NOMO-1 treated with dmso at 0.1 percent for 144 hours (cell line): ENCODE measurements around the gene PACS1.
"Not testable (repeated sequence)": the region's sequence is repeated elsewhere in the genome, so short reads cannot be mapped to it uniquely, and the experiment has no call there.

Experiments used
- DNase-seq: peaks from one replicate; lab custom pipeline; 2025; ENCODE audit not compliant: unreplicated experiment; lab: John Stamatoyannopoulos, UW

The PACS1 gene

GRCh38 chr11:66242095-66242765 lies 172.2 kb downstream of the PACS1 start:
- DNase-seq, result no peak

GRCh38 chr11:66243782-66244535 lies 173.9 kb downstream of the PACS1 start:
- DNase-seq, result no peak

- no peak for DNase-seq
Observed at GRCh38 chr11:66247295-66247694, 177.2 kb downstream of the PACS1 start.

GRCh38 chr11:66247801-66248200 lies 177.7 kb downstream of the PACS1 start:
- DNase-seq, result no peak

GRCh38 chr11:66248903-66249302 lies 178.8 kb downstream of the PACS1 start:
- no peak for DNase-seq

- DNase-seq, result no peak
Observed at GRCh38 chr11:66251809-66252208, 181.7 kb downstream of the PACS1 start.

- DNase-seq, result not testable (repeated sequence)
Observed at GRCh38 chr11:66253081-66253480, 183.0 kb downstream of the PACS1 start.

- DNase-seq, result no peak
Observed at GRCh38 chr11:66258473-66258893, 188.4 kb downstream of the PACS1 start.

- DNase-seq, result no peak
Observed at GRCh38 chr11:66259225-66259624, 189.2 kb downstream of the PACS1 start.

GRCh38 chr11:66259956-66260355 lies 189.9 kb downstream of the PACS1 start:
- no peak for DNase-seq

GRCh38 chr11:66261578-66261977 lies 191.5 kb downstream of the PACS1 start:
- no peak for DNase-seq

GRCh38 chr11:66262191-66262590 lies 192.1 kb downstream of the PACS1 start:
- no peak for DNase-seq

- DNase-seq, result no peak
Observed at GRCh38 chr11:66262696-66263095, 192.6 kb downstream of the PACS1 start.

- DNase-seq, result no peak
Observed at GRCh38 chr11:66263231-66263630, 193.2 kb downstream of the PACS1 start.

- no peak for DNase-seq
Observed at GRCh38 chr11:66263785-66264184, 193.7 kb downstream of the PACS1 start.

GRCh38 chr11:66264383-66264782 lies 194.3 kb downstream of the PACS1 start:
- DNase-seq, result no peak

- DNase-seq, result no peak
Observed at GRCh38 chr11:66264914-66265313, 194.8 kb downstream of the PACS1 start.

GRCh38 chr11:66265531-66266377 lies 195.7 kb downstream of the PACS1 start:
- no peak for DNase-seq

- DNase-seq, result no peak
Observed at GRCh38 chr11:66266378-66267038, 196.4 kb downstream of the PACS1 start.

- DNase-seq, result no peak
Observed at GRCh38 chr11:66267039-66267378, 196.9 kb downstream of the PACS1 start.
